K562 (cell line): ENCODE data around the gene ZDHHC14. TPM values are rescaled to one million over a fixed set of nuclear protein-coding genes. Genes with fewer than 3 reads are reported as not detected.

Experiments used
- PML ChIP-seq: IDR thresholded peaks from 2 replicates; pipeline ENCODE4 v1.6.1; 2012; ENCODE audit warnings: low read length, inconsistent platforms
- ZFX ChIP-seq: sonication (generic); formaldehyde crosslinking; IDR thresholded peaks from 2 replicates; pipeline ENCODE4 v1.8.0; 2022; ENCODE audit warnings: mild to moderate bottlenecking, missing genetic modification reagents, moderate library complexity
- ZNF644 ChIP-seq: fragments of 200-800 bp; sonication (Bioruptor generic); IDR thresholded peaks from 2 replicates; pipeline ENCODE4 v1.6.1; 2016; ENCODE audit warnings: low read depth, missing genetic modification characterization, missing compliant biosample characterization
- polyA plus RNA-seq, 8 experiments: library from polyadenylated mRNA; depleted of rRNA in 4 of 8; stranded (reverse) in 5 of 8; unstranded in 3 of 8; fragments of >200 nt; fragmentation: Nextera tagmentation in 2 of 8; fragmentation: Illumina TruSeq in 1 of 8; extraction: Ambion mirVana in 2 of 8; extraction: Trizol in 1 of 8; gene quantifications; 2 replicates each; pipeline versions ENCODE4 v1.2.1 to v1.2.3, GENCODE V29; 2011 to 2014; ENCODE audit warnings: inconsistent platforms in 1 of 8, missing spikeins in 1 of 8
- total RNA-seq, 7 experiments: library from RNA; depleted of rRNA in 6 of 7; stranded (reverse); fragments of >200 nt in 6 of 7; fragmentation: Illumina TruSeq in 2 of 7; extraction: Trizol in 2 of 7; gene quantifications; 2 replicates each; pipeline versions ENCODE4 v1.2.1 to v1.2.3, GENCODE V29; 2011 to 2021; ENCODE audit warnings: low replicate concordance in 1 of 7
- TF ChIP-seq, protein P1 (sequence below): fragments of 250-450 bp; sonication (Bioruptor Pico); IDR thresholded peaks from 2 replicates; pipeline ENCODE4 v1.5.0; 2021
- TF ChIP-seq, protein P2 (sequence below): fragments of 450-650 bp; IDR thresholded peaks from 2 replicates; pipeline ENCODE4 v1.6.1; 2016; ENCODE audit warnings: missing biosample characterization, missing genetic modification characterization
- TF ChIP-seq, protein P3 (sequence below): fragments of 250-450 bp; sonication (Bioruptor Pico); IDR thresholded peaks from 2 replicates; pipeline ENCODE4 v1.5.0; 2021; ENCODE audit warnings: mild to moderate bottlenecking, moderate library complexity
- TF ChIP-seq, protein P4 (sequence below): fragments of 450-650 bp; formaldehyde crosslinking; conservative IDR thresholded peaks from 2 replicates; pipeline ENCODE4 v1.4.0; 2022; ENCODE audit warnings: mild to moderate bottlenecking, missing genetic modification characterization
- TF ChIP-seq, protein P5 (sequence below): fragments of 250-450 bp; sonication (Bioruptor Pico); IDR thresholded peaks from 2 replicates; pipeline ENCODE4 v1.8.0; 2021; ENCODE audit warnings: borderline replicate concordance, mild to moderate bottlenecking, moderate library complexity; ENCODE audit not compliant: poor library complexity, severe bottlenecking
- TF ChIP-seq, protein P6 (sequence below), 2 experiments: fragments of 450-650 bp; IDR thresholded peaks; 2 replicates each; pipeline ENCODE4 v1.6.1; 2016

Gene ZDHHC14
- total and polyA plus RNA-seq, 9 of the 15 experiments (the other 6 are each of a cell fraction or from before 2014, with no cell fraction given): 0.92 to 23.1 (median 13.8) TPM

DNA sequence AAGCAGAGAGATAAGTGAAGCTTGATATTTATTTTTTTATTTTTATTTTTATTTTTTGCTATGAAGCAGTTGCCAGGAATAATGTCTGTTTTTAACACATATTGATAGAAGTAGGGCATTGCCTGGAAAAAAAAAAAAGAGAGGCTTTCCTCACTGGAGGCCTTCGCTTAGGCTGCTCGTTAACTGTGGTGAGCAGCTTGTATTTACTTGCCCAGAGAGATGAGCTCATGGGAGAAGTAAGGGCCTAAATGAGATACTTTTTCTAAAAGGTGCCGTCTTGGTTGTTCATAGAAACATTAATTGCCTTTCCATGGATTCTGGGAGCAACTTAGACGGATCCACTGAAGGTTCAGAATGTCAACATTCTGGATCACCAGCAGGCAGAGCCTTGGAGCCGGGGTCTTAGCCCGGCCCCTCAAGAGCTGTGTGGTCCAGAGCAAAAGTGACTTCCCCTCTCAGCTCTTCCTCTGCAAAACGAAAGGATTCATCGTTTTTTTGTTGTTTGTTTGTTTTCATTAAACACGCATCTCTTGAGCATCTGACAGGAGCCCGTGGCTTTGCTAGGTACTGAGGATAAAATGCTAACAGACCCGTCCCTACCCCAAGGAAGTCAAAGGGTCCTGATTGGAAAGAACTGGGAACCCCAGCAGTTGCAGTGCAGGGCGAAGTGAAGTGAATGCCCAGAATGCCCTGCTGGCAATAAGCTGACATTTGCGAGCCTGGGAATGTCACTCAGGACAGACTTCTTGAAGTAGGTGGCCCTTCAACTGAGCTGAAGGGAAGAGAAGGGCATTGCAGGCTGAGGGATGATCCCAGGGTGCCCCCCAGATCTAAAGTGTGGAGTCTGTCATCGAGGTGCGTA lies 138.5 kb downstream of the ZDHHC14 start (continued):
- TF ChIP-seq, protein P1, sequence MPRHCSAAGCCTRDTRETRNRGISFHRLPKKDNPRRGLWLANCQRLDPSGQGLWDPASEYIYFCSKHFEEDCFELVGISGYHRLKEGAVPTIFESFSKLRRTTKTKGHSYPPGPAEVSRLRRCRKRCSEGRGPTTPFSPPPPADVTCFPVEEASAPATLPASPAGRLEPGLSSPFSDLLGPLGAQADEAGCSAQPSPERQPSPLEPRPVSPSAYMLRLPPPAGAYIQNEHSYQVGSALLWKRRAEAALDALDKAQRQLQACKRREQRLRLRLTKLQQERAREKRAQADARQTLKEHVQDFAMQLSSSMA (CRISPR knock-in tag): no peak
- TF ChIP-seq ZNF644 (no peak), ZFX (CRISPR knock-in tag) (peak; percentile 41), PML (no peak)
- TF ChIP-seq, protein P2, sequence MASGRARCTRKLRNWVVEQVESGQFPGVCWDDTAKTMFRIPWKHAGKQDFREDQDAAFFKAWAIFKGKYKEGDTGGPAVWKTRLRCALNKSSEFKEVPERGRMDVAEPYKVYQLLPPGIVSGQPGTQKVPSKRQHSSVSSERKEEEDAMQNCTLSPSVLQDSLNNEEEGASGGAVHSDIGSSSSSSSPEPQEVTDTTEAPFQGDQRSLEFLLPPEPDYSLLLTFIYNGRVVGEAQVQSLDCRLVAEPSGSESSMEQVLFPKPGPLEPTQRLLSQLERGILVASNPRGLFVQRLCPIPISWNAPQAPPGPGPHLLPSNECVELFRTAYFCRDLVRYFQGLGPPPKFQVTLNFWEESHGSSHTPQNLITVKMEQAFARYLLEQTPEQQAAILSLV (tag): no peak
- TF ChIP-seq, protein P3, sequence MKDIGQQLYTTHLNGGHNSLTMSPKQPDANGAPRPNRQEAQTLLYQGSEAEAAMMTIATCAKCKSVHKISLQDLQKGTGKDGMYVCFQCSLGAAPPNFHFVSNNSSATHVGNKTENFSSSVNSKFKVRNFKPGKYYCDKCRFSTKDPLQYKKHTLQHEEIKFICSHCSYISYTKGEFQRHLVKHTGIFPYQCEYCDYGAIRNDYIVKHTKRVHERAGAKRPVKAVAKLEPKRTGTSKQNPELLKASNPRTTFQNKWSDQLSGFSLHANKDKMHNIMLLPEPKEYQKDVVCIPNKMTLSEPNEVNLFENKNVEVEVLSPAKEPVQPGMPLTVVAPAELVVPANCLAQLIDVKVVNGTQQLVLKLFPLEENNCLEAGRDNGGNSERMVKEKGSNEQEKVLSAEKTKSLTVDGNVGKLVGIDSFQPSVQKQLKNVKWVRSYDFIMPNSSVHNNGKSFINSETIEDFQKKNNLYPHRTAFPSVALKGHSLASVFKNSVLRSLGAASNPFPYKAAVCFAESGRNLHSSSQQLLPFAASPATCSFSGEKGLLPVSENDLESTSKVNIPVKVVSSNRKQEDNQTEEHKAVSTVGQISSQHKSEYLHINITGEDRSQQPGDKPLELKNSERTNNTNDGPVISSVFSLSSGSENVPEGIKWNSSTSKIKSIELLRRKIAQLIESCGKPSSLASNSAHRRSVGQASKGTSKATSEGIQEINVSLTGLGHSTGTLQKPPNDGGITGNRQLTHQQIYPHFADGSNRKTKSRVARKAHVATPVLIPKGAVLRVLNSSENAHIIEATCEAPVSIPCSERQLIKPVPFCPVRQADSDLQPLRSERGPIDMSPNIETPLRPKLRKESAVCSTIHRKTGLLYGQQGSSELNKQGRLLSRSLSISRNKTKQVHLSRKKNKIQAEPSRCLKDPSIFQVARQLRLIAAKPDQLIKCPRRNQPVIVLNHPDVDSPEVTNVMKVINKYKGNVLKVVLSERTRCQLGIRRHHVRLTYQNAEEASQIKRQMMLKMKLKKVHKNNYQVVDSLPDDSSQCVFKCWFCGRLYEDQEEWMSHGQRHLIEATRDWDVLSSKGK (CRISPR knock-in tag): no peak
- TF ChIP-seq, protein P4, sequence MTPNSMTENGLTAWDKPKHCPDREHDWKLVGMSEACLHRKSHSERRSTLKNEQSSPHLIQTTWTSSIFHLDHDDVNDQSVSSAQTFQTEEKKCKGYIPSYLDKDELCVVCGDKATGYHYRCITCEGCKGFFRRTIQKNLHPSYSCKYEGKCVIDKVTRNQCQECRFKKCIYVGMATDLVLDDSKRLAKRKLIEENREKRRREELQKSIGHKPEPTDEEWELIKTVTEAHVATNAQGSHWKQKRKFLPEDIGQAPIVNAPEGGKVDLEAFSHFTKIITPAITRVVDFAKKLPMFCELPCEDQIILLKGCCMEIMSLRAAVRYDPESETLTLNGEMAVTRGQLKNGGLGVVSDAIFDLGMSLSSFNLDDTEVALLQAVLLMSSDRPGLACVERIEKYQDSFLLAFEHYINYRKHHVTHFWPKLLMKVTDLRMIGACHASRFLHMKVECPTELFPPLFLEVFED (CRISPR knock-in tag): no peak
- TF ChIP-seq, protein P5, sequence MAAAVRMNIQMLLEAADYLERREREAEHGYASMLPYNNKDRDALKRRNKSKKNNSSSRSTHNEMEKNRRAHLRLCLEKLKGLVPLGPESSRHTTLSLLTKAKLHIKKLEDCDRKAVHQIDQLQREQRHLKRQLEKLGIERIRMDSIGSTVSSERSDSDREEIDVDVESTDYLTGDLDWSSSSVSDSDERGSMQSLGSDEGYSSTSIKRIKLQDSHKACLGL: no peak
- TF ChIP-seq, protein P6, sequence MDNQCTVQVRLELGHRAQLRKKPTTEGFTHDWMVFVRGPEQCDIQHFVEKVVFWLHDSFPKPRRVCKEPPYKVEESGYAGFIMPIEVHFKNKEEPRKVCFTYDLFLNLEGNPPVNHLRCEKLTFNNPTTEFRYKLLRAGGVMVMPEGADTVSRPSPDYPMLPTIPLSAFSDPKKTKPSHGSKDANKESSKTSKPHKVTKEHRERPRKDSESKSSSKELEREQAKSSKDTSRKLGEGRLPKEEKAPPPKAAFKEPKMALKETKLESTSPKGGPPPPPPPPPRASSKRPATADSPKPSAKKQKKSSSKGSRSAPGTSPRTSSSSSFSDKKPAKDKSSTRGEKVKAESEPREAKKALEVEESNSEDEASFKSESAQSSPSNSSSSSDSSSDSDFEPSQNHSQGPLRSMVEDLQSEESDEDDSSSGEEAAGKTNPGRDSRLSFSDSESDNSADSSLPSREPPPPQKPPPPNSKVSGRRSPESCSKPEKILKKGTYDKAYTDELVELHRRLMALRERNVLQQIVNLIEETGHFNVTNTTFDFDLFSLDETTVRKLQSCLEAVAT (IDR thresholded peaks at IDR 0.05): no peak
